ENCODE measurements around the gene DCN.

DNA sequence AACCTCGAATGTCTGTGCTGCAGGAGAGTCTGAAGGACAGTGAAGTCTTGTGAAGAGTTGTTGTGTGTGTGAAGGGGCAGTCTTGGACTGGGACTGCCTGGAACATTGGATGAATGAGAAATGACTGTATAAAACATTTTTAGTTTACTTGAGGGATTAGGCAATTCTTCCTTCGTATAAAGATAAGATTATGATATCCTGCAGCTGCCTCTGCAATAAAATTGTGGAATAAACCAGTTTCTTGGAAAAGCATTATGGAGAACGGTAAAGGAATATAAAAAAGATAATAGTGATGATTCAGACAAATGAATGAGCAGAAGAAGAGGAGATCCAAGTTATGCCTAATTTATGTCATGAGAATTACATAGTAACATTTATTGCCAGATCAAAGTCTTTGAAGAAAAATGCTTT, 40.4 kb downstream of the DCN start:
- TF ChIP-seq CTCF (IDR thresholded peaks at IDR 0.05; ENCODE audit: borderline replicate concordance, extremely low read depth, low read length, poor library complexity, severe bottlenecking) = no peak
- no peak for TF ChIP-seq EZH2 (IDR thresholded peaks at IDR 0.05; ENCODE audit: borderline replicate concordance, low read depth, low read length, severe bottlenecking)
